NT2/D1 (cell line): Measurements from ENCODE around the gene PTPRK.

ENCODE experiments used
- SUZ12 ChIP-seq: IDR thresholded peaks from 2 replicates; pipeline ENCODE4 v1.6.1; 2011; ENCODE audit not compliant: insufficient read length, insufficient read depth; ENCODE audit errors: extremely low read depth
- YY1 ChIP-seq: IDR thresholded peaks from 2 replicates; pipeline ENCODE4 v1.6.1; 2011; ENCODE audit not compliant: insufficient read length, insufficient read depth
- ZNF274 ChIP-seq: IDR thresholded peaks from 2 replicates; pipeline ENCODE4 v1.6.1; 2011; ENCODE audit warnings: mild to moderate bottlenecking, low read depth, low read length

DNA sequence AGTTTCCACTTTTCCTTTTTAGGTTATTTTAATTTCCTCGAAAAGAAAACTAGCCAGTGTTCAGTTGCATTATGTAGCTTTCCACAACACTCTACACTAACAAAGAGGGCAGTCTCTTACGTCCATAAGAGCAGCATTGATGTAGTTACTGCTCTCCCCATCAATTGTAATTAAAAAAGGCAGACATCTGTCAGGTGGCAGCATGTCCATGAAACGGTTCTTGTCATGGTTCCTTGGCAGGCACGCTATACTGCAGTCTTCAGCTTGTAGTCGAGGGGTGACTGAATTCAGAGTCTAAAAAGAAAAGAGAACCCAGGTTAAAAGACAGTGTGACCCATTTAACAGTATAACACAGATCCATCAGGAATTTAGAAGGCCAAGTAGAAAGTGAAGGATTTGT, 539.4 kb downstream of the PTPRK start:
- TF ChIP-seq ZNF274, result no peak
- TF ChIP-seq YY1, result no peak
- no peak for TF ChIP-seq SUZ12
